ENCODE measurements around the gene EDIL3. TPM values are rescaled to one million over a fixed set of nuclear protein-coding genes. Genes with fewer than 3 reads are reported as not detected.
A peak's percentile ranks its signal among the peaks of the same experiment; 100 is the strongest.

Gene EDIL3
- total RNA-seq, 1 experiment from 2014 or later, result 0.32 TPM

- ChIA-PET POLR2A (no interaction called here), RAD21 (ENCODE audit: low non-redundant PET in 1 of 2, low total read pairs in 2 of 2, uncharacterized antibody in 2 of 2, unreplicated experiment in 2 of 2) (no interaction called here), CTCF (no interaction called here)
- H3K4me2 ChIP-seq (ENCODE audit: low read length), result no peak overlapping the region
- H2AFZ ChIP-seq (ENCODE audit: low read depth, low read length, poor library complexity, severe bottlenecking), result peak overlapping the region; percentile 77
- no peaks in the 10 kb centered on the region for H4K20me1 ChIP-seq (ENCODE audit: insufficient read depth)
- intact Hi-C loops (cut with micrococcal nuclease), result loop anchor here (2.0 kb wide), 2 partner anchors 327 to 531 kb away; no protein-coding TSS in a partner anchor
- H3K4me1 ChIP-seq (ENCODE audit: control insufficient read depth in 1 of 2, insufficient read depth in 2 of 2, low read length in 2 of 2), result peaks cover 0 to 7% of the 10 kb centered on the region in 2 experiments; a peak in 2 of 4 replicates
- H3K9me3 ChIP-seq (ENCODE audit: control insufficient read depth in 1 of 2, insufficient read depth in 1 of 2, low read depth in 1 of 2, low read length in 2 of 2), result no peaks in the 10 kb centered on the region
- no peak overlapping the region for H3K4me3 ChIP-seq (replicated peaks in 1 of 2; ENCODE audit: low read depth in 1 of 2, low read length in 2 of 2)
- H3K27me3 ChIP-seq (ENCODE audit: insufficient read depth, low read length), result no peaks in the 10 kb centered on the region
- no peaks in the 10 kb centered on the region for H3K9me2 ChIP-seq (ENCODE audit: insufficient read depth)
- no peak overlapping the region for H3K27ac ChIP-seq (ENCODE audit: low read depth, low read length)
- H3K79me2 ChIP-seq (ENCODE audit: insufficient read depth, low read length), result no peaks in the 10 kb centered on the region
- no peak overlapping the region for H3K9ac ChIP-seq (ENCODE audit: low read length)
- no peak for DNase-seq (ENCODE audit: low read depth, low spot score)
- BruUV-seq (replicated peaks), result no TSS peak
- H3K36me3 ChIP-seq (ENCODE audit: control insufficient read depth in 1 of 2, insufficient read depth in 2 of 2, low read length in 2 of 2), result no peaks in the 10 kb centered on the region
- TF ChIP-seq FOSL1 (IDR thresholded peaks at IDR 0.05; ENCODE audit: low read depth), result no peak
- TF ChIP-seq SIN3A (IDR thresholded peaks at IDR 0.05; ENCODE audit: low read depth), result no peak
- TF ChIP-seq ZFX (IDR thresholded peaks at IDR 0.05), result no peak
- no peak for TF ChIP-seq ELF1 (IDR thresholded peaks at IDR 0.05; ENCODE audit: borderline replicate concordance, low read depth)
- no peak for TF ChIP-seq CTCF (IDR thresholded peaks at IDR 0.05 in 2 of 3, conservative IDR thresholded peaks at IDR 0.05 in 1 of 3; ENCODE audit: borderline replicate concordance in 1 of 3, insufficient read depth in 1 of 3, low read depth in 2 of 3, low read length in 2 of 3)
- no peak for TF ChIP-seq YY1 (IDR thresholded peaks at IDR 0.05; ENCODE audit: extremely low read depth, insufficient replicate concordance, low read depth, low read length)
- TF ChIP-seq CBX3 (IDR thresholded peaks at IDR 0.05; ENCODE audit: low read depth), result no peak
- no peak for TF ChIP-seq MAX (IDR thresholded peaks at IDR 0.05)
- no peak for TF ChIP-seq EGR1 (IDR thresholded peaks at IDR 0.05; ENCODE audit: low read depth)
- TF ChIP-seq SP1 (IDR thresholded peaks at IDR 0.05; ENCODE audit: low read depth), result no peak
- no peak for TF ChIP-seq EZH2 (IDR thresholded peaks at IDR 0.05)
- TF ChIP-seq POLR2A (IDR thresholded peaks at IDR 0.05; ENCODE audit: borderline replicate concordance, extremely low read depth, insufficient read depth, insufficient read length), result no peak
- TF ChIP-seq JUND (IDR thresholded peaks at IDR 0.05), result no peak
- TF ChIP-seq EZH2phosphoT487 (IDR thresholded peaks at IDR 0.05; ENCODE audit: borderline replicate concordance), result no peak
- ATAC-seq, result no peak
Observed at GRCh38 chr5:84253946-84254345, 130.7 kb downstream of the EDIL3 start.

Measured in HCT116 (cell line).